ENCODE data around the gene EML3. TPM values are rescaled to one million over a fixed set of nuclear protein-coding genes. Genes with fewer than 3 reads are reported as not detected.

The EML3 gene
- total RNA-seq, 1 experiment from 2014 or later = 51.1 TPM

GRCh38 chr11:62602141-62603071 lies 10.2 kb downstream of the EML3 start (continued):
- TF ChIP-seq NR3C1 (CRISPR knock-in tag; conservative IDR thresholded peaks at IDR 0.05; ENCODE audit: low read depth) (0 out of 2 replicates have a peak, but pooled peaks have one; percentile 65), ZNF138 (CRISPR knock-in tag; conservative IDR thresholded peaks at IDR 0.05) (no peak), MLX (CRISPR knock-in tag; IDR thresholded peaks at IDR 0.05) (0 out of 2 replicates have a peak, but pooled peaks have one; percentile 5), MAX (CRISPR knock-in tag; IDR thresholded peaks at IDR 0.05) (peak; percentile 98), USF2 (CRISPR knock-in tag; IDR thresholded peaks at IDR 0.05) (peak; percentile 94), JUN (CRISPR knock-in tag; IDR thresholded peaks at IDR 0.05) (peak; percentile 76; the same call in 1 of the 2 replicates), SMAD3 (CRISPR knock-in tag; IDR thresholded peaks at IDR 0.05; ENCODE audit: borderline replicate concordance) (peak; percentile 59; the same call in 1 of the 2 replicates), ZNF263 (CRISPR knock-in tag; IDR thresholded peaks at IDR 0.05; ENCODE audit: low read depth) (0 out of 2 replicates have a peak, but pooled peaks have one; percentile 1), CREM (CRISPR knock-in tag; IDR thresholded peaks at IDR 0.05) (0 out of 2 replicates have a peak, but pooled peaks have one; percentile 37), TP53 (CRISPR knock-in tag; IDR thresholded peaks at IDR 0.05) (peak; percentile 80; the same call in 1 of the 2 replicates), ZNF121 (CRISPR knock-in tag; IDR thresholded peaks at IDR 0.05) (no peak), CTCF (IDR thresholded peaks at IDR 0.05) (no peak), FOXP4 (CRISPR knock-in tag; IDR thresholded peaks at IDR 0.05) (peak; percentile 36; the same call in 1 of the 2 replicates), CREB1 (CRISPR knock-in tag; IDR thresholded peaks at IDR 0.05) (peak; percentile 80; the same call in 1 of the 2 replicates), USF1 (CRISPR knock-in tag; IDR thresholded peaks at IDR 0.05) (peak; percentile 93), ZNF219 (CRISPR knock-in tag; IDR thresholded peaks at IDR 0.05; ENCODE audit: borderline replicate concordance) (0 out of 2 replicates have a peak, but pooled peaks have one; percentile 79), FOXJ3 (CRISPR knock-in tag; IDR thresholded peaks at IDR 0.05; ENCODE audit: borderline replicate concordance) (no peak), MYBL2 (CRISPR knock-in tag; IDR thresholded peaks at IDR 0.05) (peak; percentile 88; the same call in 1 of the 2 replicates), TEAD4 (CRISPR knock-in tag; IDR thresholded peaks at IDR 0.05) (no peak), TCF7 (CRISPR knock-in tag; IDR thresholded peaks at IDR 0.05; ENCODE audit: low read depth) (0 out of 2 replicates have a peak, but pooled peaks have one; percentile 37), ETV6 (CRISPR knock-in tag; IDR thresholded peaks at IDR 0.05) (peak; percentile 58; the same call in 1 of the 2 replicates), TEAD1 (CRISPR knock-in tag; IDR thresholded peaks at IDR 0.05) (peak; percentile 82), ARID4B (CRISPR knock-in tag; IDR thresholded peaks at IDR 0.05; ENCODE audit: borderline replicate concordance) (peak; percentile 79; the same call in 1 of the 2 replicates), ZNF671 (CRISPR knock-in tag; IDR thresholded peaks at IDR 0.05) (no peak), SP1 (CRISPR knock-in tag; conservative IDR thresholded peaks at IDR 0.05) (no peak; the same call in 1 of the 2 replicates), E2F1 (CRISPR knock-in tag; IDR thresholded peaks at IDR 0.05) (peak; percentile 76; the same call in 1 of the 2 replicates)

All from WTC11 (cell line).